Tibial artery (tissue), 4 donors: ENCODE results near the gene TOMM20L.
"Not testable (repeated sequence)": the region's sequence is repeated elsewhere in the genome, so short reads cannot be mapped to it uniquely, and the experiment has no call there.

Experiments used
- DNase-seq, 2 donors: peaks; one replicate each; pipeline ENCODE4 v3.0.0-alpha.2; 2019
- H3K27ac ChIP-seq, 2 donors: fragments of 200-600 bp; sonication (generic) in 1 of 2; 1 replicate in 1 of 2; 2 replicates in 1 of 2; pipeline ENCODE4 v1.5.1; 2018 to 2019; ENCODE audit warnings: mild to moderate bottlenecking in 1 of 2
- H3K27me3 ChIP-seq, 2 donors: fragments of 200-600 bp; sonication (generic) in 1 of 2; one replicate each; pipeline versions ENCODE4 v1.5.1 to v1.6.0; 2016 to 2019
- H3K36me3 ChIP-seq, 3 donors: fragments of 200-600 bp; sonication (generic) in 2 of 3; one replicate each; pipeline ENCODE4 v1.5.1; 2016 to 2019; ENCODE audit warnings: mild to moderate bottlenecking in 2 of 3
- H3K4me1 ChIP-seq, 4 donors: fragments of 200-600 bp; sonication (generic) in 2 of 4; 1 replicate in 3 of 4; 2 replicates in 1 of 4; pipeline ENCODE4 v1.5.1; 2016 to 2019
- H3K4me3 ChIP-seq, 2 donors: fragments of 200-600 bp; sonication (generic) in 1 of 2; 1 replicate in 1 of 2; 2 replicates in 1 of 2; pipeline ENCODE4 v1.5.1; 2018 to 2019; ENCODE audit warnings: mild to moderate bottlenecking in 2 of 2
- H3K9me3 ChIP-seq, 3 donors: fragments of 200-600 bp; sonication (generic) in 1 of 3; one replicate each; pipeline ENCODE4 v1.5.1; 2016 to 2019
- CTCF ChIP-seq, 2 experiments: fragments of 200-600 bp in 1 of 2; fragments of 450-650 bp in 1 of 2; IDR thresholded peaks; one replicate each; pipeline ENCODE4 v1.5.1; 2017 to 2019; ENCODE audit warnings: antibody characterized with exemption in 2 of 2, mild to moderate bottlenecking in 1 of 2, moderate library complexity in 1 of 2
- intact Hi-C: fragments of 100-400 bp; cut with DNase I; formaldehyde crosslinking; loops from one replicate; pipeline ENCODE4 v1.15.0; 2023; ENCODE audit warnings: low total_unique reads

TOMM20L gene

DNA sequence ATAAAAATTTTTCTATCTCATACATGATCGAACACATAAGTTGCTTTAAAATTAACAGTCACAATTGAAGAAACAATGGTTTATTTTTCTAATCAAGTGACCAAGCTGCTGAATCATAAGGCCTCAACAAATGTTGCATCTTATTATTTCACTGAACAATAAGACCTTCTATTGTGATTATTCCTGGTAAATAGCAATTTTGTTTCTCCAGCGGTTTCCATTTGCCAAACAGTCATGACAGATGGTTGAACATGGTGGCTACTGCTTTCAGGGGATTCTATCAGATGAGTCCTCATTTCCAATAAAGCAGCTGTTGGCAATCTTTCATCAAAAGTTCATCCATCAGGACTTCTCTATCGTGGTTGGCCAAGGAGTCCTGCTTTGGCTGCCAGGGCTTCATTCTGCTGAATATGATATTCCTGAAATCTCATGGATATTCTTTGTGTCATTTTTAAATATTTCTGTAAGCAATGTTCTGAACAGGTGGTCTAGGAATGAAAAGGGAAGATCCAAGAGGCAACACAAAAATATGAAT lies 13.0 kb downstream of the TOMM20L start:
- no peak overlapping the region for H3K4me3 ChIP-seq
- H3K9me3 ChIP-seq, result no peaks in the 10 kb centered on the region
- H3K4me1 ChIP-seq, result no peaks in the 10 kb centered on the region
- peaks cover 29 to 56% (median 48%) of the 10 kb centered on the region in 3 donors for H3K36me3 ChIP-seq
- no peaks in the 10 kb centered on the region for H3K27me3 ChIP-seq
- intact Hi-C loops, result no loop called here
- no peak overlapping the region for H3K27ac ChIP-seq
- no peak for TF ChIP-seq CTCF (IDR thresholded peaks at IDR 0.05)
- DNase-seq, result no peak

DNA sequence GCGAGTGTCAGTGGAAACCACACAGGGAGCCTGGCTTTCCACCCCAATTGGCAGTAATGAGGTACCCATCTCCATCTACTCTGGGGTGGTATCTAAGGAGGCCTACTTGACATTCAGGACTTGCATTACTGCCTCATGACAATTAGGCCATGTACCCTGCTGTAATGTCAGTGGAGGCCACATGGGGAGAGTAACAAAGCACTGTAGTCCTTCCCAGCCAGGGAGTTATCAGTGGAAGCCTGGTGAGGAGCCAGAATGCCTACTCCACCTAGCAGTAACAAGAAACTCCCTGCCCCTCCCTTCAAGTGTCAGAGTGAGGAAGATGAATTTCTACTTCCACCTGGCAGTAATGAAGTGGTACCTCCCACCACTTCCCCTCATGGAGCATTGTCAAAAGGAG lies 19.1 kb downstream of the TOMM20L start:
- no peaks in the 10 kb centered on the region for H3K9me3 ChIP-seq

GRCh38 chr14:58415636-58416547 lies 20.2 kb downstream of the TOMM20L start:
- Histone ChIP-seq H3K27ac (no peak overlapping the region), H3K4me1 (no peaks in the 10 kb centered on the region), H3K27me3 (no peaks in the 10 kb centered on the region), H3K9me3 (no peaks in the 10 kb centered on the region), H3K36me3 (peaks cover 24 to 65% (median 30%) of the 10 kb centered on the region in 3 donors), H3K4me3 (no peak overlapping the region)
- DNase-seq, result no peak
- intact Hi-C loops, result no loop called here
- TF ChIP-seq CTCF (IDR thresholded peaks at IDR 0.05), result no peak

More for the DNA sequence above, 19.1 kb downstream of the TOMM20L start:
- peaks cover 35 to 67% (median 39%) of the 10 kb centered on the region in 3 donors for H3K36me3 ChIP-seq
- no peak for DNase-seq
- H3K4me3 ChIP-seq, result no peak overlapping the region
- TF ChIP-seq CTCF (IDR thresholded peaks at IDR 0.05), result no peak
- H3K4me1 ChIP-seq, result no peaks in the 10 kb centered on the region
- H3K27ac ChIP-seq, result no peak overlapping the region
- intact Hi-C loops, result no loop called here
- no peaks in the 10 kb centered on the region for H3K27me3 ChIP-seq

DNA sequence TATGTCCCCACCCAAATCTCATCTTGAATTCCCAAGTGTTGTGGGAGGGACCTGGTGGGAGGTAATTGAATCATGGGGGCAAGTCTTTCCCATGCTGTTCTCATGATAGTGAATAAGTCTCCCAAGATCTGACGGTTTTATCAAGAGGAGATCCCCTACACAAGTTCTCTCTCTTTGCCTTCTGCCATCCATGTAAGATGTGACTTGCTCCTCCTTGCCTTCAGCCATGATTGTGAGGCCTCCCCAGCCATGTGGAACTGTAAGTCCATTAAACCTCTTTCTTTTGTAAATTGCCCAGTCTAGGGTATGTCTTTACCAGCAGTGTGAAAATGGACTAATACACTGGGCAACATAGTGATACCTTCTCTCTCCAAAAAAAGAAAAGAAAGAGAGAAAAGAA lies 21.2 kb downstream of the TOMM20L start:
- peaks cover 17 to 63% (median 24%) of the 10 kb centered on the region in 3 donors for H3K36me3 ChIP-seq
- intact Hi-C loops, H3K9me3 ChIP-seq, H3K4me3 ChIP-seq, DNase-seq, H3K27me3 ChIP-seq, H3K4me1 ChIP-seq, H3K27ac ChIP-seq: not testable (repeated sequence)

GRCh38 chr14:58426670-58427280 lies 31.0 kb downstream of the TOMM20L start:
- Histone ChIP-seq H3K9me3 (no peaks in the 10 kb centered on the region), H3K4me3 (peak overlapping the region; percentile 85 to 89), H3K36me3 (peaks cover 0 to 21% (median 14%) of the 10 kb centered on the region in 3 donors), H3K27me3 (no peaks in the 10 kb centered on the region), H3K4me1 (peaks cover 0 to 35% (median 25%) of the 10 kb centered on the region in 4 donors), H3K27ac (peak overlapping the region; percentile 88 to 91)
- no peak for TF ChIP-seq CTCF (IDR thresholded peaks at IDR 0.05)
- DNase-seq, result peak; percentile 43 to 74
- intact Hi-C loops, result no loop called here
